Putamen (tissue), 1 donor: ENCODE measurements around the gene ATP5F1D.

Experiments used
- DNase-seq: peaks from one replicate; pipeline ENCODE4 v3.0.0-alpha.2; 2016; ENCODE audit warnings: low spot score

The ATP5F1D gene

DNA sequence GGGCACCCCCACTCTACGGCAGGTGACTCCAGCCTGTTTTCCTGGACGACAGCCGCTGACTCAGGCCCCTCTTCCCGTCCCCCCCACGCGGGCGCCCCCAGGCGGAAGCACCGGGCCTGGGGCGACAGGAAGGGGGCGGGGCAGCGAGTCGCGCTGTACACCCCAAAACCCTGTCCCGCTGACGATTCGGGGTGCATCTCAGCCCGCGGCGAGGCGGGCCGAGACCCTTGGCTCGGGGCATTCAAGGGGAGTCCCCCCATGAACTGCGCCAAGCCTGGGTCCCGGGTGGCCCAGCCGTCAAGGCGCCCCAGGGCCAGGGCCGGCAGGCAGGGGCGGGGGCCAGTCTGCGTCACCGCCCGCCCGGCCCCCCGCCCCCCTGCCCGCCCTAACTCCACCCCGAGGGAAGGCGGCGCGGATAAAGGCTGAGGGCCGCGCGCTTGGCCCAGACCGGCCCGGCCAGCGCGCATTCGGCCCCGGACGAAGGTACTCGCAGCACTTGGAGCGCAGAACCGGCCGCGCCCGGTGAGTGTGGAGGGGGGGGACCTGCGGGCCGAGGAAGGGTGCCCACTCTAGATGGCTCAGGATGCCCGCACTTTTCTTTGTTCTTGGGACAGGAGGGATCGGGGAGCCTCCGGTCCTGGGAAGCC is 6.7 kb downstream of the ATP5F1D start, which contains the start of gene MIDN:
Gene MIDN (plus strand): TSS at position 445 of the 647 bp plus-strand sequence. CDS start 1,714 bp downstream, outside the sequence.
- peak; percentile 42 for DNase-seq

DNA sequence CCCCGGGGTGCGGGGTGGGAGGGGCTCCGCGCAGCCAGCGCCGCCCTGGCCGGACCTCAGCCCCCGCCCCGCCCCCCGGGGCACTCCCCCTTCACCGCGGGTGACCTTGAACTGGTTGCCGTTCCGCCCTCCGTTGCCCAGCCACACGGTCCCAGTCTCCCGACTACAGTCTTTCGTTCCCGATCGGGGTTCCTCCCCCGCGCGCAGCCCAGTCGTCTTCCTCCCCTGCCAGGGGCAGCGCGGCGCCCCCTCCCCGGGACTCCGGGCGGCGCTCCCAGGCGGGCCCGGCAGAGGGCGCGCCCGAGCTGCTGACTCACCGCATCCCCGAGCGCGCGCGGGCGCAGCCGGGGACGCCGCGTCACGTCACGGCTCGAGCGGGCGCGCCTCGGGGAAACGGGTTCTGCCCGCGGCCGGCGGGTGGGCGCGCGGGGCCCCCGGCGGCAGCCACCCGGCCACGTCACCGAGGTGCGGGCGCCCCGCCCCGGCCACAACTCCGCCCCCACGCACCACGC is 7.3 kb downstream of the ATP5F1D start:
- DNase-seq = no peak

DNA sequence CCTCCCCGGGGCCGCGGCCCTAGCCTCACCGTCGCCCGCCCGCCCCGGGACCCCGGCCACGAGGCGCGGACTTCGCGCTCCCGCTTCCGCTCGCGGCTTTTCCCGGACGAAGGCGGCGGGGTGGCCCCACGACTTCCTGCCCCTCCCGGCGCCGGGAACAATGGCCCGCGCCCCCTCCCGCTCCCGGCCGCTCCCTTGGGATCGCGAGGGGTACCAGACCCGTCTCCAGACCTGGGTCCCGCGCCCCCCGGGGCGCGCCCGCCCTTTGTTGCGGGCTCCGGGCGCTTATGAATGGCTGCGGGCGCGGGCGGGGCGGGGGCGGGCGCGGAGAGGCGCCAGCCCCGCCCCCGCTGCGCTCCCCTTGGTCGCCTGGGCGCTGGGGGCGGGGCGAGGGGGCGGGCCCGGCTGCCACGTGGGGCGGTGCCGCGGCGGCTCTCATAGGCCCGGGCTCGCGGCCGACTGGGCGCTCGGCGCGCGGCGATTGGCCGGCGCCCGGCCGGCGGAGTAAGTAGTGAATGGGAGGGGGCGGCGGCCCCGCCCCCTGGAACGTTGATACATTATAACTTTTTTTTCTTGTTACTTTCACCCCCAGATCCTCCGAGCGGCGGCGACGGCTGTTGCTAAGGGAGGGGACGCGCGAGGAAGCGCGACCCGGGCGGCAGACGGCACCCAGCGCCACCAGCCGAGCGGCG is 7.9 kb downstream of the ATP5F1D start:
- DNase-seq = peak; percentile 95

DNA sequence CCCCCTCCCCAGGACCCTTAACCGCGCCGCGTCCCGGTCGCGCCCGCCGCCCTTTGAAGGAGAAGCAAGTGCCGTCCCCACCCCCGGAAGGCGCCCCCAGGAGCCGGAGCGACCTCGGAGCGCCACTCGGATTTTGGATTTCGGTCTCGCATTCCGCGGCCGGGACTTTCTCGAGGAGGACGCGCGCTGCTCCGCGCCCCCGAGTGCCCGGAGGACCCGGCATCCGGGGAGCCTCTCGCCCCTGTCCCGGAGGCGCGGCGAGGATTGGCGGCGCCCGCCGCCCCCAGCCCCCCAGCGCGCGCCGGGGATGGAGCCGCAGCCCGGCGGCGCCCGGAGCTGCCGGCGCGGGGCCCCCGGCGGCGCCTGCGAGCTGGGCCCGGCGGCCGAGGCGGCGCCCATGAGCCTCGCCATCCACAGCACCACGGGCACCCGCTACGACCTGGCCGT is 8.5 kb downstream of the ATP5F1D start:
- DNase-seq = no peak

DNA sequence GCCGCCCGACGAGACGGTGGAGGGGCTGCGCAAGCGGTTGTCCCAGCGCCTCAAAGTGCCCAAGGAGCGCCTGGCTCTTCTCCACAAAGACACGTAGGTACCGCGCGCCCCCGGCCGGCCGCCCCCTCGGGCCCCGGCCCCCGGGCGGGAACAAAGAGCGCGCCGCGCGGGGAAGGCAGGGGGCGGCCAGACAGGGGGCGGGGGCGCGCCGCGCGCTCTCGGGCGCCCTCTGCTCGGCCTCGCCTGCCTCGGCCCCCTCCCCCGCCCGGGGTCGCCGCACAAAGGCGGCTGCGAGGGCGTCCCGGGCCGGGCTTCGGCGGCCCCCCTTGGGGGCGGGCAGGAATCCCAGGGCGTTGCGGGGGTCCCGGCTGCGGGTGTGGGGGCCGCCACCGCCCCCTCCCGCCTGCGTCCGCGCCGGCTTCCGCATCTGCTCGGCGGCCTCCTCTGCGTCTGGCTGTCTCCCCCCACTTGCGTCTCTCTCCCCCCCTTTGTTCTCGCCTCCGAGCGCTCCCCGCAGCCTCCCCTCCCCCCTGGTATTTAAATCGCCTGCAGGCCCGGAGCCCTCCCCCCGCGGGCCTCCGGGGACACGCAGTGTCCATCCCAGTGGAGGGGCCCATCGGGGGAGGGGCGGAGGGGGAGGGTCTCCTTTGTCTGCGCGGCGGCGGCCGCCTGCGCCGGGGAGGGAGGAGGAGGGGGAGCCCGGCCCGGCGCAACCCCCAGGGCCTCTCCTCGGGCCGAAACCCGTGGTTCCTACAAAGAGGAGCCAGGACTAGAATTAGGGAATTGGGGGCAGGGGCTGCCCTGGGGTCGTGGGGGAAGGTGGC is 9.1 kb downstream of the ATP5F1D start:
- DNase-seq = peak; percentile 84

DNA sequence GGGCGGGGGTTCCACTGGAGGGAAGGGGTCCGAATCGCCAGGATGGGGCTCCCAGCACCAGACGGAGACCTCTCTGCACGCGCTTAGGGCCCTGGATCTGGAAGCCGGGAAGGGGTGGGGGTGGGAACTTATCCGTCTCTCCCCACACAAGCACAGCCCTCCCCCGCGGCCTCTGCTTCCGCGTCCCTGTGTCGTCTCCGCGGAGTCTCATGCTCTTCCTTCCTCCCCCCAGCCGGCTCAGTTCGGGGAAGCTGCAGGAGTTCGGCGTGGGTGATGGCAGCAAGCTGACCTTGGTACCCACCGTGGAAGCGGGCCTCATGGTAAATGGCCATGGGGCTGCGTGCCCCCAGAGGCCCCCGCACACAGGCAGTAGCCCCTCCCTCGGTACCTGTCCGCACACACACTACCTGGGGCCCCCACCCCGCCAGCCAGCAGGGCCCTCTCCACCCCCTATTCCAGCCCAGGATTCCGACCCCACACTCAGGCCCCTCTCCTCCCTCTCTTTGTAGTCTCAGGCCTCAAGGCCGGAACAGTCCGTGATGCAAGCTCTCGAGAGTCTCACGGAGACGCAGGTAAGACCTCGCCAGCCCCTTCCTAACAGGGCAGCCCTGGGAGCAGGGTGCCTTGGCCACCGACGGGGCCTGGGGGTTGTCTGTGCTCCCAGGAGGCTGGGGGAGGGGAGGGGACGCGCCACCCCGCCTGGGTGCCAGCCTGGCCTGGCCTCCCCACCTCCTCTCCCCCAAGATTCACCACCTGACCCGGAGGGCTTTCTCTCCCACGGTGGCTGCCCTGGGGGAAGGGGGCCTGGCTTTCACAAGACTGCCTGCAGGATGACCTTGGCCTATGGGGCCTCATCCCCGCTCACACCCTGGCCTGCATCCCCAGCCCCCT is 10.0 kb downstream of the ATP5F1D start:
- no peak for DNase-seq

DNA sequence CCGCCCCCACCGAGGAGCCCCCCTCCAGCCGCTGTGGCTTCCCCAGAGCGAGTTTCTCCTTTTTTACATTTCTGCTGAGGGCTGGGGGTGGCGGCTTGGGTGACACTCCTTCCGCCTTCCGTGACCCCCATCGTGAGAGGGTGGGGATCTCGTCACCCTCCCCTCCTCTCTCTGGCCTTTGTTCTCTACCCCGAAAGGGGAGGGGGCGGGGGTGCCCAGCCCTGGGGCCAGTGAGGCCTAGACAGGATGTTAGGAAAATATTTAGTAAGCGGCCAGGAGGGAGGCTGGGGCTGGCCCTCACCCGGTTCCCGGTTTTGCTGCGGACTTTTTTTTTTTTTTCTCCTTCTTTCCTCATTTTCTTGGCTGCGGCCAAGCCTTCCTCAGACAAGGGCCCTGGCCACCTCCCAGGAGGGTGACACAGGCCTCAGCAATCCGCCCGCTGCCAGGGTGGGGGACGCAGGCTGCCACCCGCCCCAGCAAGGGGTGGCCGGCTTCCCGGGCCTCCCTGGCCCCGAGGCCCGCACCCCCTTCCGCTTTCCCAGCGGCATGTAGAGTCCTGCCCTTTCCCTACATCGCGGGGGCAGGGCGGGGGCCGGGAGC is 10.8 kb downstream of the ATP5F1D start:
- DNase-seq = peak; percentile 91

DNA sequence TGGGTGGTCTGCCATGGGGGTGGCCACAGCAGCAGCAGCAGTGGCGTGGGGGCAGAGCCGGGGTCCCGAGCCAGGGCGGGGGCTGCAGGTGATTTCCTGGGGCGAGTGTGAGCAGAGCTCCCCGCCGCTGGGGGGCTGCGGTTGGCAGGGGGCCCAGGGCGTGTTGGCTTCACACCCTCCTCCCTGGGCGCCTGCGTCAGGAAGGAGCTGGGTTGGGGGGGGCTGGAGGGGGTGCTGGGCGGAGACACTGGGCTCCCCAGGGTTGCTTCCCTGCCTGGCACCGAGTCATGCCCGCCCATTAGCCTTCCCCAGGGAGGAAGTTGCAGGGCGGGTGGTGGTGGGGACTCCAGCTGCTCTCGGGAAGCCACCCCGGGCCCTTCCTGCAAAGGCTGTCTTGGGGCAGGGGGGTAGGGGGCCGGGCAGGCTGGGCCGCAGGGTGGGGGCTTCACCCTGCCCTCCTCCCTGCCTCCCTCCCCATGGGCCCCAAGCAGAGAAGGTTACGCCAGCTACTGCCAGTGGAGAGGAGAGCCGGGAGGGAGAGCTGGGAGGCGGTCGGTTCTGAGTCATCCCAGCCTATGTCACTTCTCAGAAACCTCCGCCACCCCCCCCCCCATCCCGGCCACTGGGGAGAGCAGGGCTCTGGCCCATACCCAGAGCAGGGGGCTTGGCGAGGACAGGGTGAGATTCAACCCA is 11.4 kb downstream of the ATP5F1D start:
- DNase-seq = peak; percentile 95

DNA sequence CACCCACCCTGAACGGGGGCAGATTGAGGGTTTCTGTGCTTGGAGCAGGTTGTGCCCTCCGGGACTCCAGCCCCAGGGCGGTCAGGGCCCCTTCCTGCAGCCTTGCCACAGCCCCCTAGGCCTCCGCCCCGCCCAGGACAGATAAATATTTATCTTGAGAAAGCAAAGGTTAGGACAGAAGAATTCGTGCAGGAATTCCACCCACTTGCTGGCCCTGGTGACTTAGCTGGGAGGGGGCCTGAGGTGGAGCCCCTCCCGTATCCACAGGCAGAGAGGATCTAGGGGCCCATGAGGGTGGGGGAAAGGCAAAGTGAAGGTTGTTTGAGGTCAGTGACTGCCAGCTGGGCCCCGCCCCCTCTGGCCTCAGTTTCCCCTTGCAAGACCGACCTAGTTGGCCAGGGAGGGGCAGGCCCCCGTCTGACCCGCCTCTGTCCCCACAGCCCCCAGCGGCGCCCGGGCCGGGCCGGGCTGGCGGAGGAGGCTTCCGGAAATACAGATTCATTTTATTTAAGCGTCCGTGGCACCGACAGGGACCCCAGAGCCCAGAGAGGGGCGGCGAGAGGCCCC is 12.0 kb downstream of the ATP5F1D start:
- no peak for DNase-seq

DNA sequence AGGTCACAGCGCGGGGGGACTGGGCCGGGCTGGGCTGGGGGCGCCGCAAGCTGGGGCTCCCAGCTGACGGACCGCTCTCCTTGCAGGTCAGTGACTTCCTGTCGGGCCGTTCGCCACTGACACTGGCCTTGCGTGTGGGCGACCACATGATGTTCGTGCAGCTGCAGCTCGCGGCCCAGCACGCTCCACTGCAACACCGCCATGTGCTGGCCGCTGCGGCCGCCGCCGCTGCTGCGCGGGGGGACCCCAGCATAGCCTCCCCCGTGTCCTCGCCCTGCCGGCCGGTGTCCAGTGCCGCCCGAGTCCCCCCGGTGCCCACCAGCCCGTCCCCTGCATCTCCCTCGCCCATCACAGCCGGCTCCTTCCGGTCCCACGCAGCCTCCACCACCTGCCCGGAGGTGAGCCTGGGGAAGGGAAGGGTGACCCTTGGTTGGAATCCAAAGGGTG is 12.6 kb downstream of the ATP5F1D start:
- DNase-seq = no peak

DNA sequence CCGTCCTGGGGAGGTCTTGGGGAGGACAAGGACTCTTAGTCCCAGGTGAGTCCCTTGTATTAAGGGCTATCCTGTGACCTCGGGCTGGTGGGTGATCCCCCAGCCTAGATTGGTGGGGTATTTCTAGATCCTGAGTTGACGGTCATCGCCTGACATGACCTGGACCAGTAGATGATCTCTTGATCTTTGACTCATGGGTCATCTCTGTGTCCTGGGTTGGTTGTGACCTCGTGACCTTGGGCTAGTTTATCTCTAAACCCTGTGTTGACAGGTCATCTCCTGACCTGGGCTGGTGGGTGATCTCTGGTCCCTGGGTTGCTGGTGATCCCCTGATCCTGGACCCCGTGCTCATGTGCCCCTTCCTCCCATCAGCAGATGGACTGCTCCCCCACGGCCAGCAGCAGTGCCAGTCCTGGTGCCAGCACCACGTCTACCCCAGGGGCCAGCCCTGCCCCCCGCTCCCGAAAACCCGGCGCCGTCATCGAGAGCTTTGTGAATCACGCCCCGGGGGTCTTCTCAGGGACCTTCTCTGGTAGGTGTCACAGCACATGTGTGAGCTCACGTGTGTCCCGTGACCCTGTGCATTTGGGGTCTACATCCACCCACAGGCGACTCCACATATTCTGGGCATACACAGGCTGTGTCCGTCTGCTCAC is 13.1 kb downstream of the ATP5F1D start:
- no peak for DNase-seq

DNA sequence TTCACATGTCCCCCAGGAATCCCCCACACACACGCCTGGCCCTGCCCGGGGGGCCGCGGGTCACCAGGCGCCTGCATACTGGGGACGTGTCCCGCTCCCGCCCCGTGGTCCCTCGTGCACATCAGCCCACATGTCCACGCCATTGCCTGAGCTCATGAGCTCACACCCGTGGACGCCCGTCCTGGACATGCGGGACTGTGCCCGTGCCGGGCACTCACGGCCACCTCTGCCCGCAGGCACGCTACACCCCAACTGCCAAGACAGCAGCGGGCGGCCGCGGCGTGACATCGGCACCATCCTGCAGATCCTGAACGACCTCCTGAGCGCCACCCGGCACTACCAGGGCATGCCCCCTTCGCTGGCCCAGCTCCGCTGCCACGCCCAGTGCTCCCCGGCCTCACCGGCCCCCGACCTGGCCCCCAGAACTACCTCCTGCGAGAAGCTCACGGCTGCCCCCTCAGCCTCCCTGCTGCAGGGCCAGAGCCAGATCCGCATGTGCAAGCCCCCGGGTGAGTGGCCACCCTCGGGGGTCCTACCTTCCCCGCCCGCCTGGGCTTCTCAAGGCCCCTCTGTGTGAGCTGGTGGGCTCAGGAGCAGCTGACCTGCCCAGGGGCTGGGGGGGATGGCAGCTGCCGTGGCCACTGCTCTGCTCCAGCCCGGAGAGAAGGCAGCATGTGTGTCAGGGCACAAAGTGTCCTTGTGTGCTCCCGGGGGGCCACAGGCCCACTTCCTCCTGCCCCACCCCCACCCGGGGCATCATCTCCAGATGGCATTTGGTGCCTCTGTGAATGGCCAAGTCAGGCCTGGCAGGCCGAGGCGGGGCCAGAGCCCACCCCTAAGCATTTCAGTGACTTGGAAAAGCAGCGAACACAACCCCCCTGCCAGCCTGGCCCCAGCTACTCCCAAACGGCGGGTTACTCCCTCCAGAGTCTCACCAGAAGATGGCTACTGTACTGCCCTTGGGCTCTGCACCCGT is 13.9 kb downstream of the ATP5F1D start:
- peak; percentile 94 for DNase-seq

DNA sequence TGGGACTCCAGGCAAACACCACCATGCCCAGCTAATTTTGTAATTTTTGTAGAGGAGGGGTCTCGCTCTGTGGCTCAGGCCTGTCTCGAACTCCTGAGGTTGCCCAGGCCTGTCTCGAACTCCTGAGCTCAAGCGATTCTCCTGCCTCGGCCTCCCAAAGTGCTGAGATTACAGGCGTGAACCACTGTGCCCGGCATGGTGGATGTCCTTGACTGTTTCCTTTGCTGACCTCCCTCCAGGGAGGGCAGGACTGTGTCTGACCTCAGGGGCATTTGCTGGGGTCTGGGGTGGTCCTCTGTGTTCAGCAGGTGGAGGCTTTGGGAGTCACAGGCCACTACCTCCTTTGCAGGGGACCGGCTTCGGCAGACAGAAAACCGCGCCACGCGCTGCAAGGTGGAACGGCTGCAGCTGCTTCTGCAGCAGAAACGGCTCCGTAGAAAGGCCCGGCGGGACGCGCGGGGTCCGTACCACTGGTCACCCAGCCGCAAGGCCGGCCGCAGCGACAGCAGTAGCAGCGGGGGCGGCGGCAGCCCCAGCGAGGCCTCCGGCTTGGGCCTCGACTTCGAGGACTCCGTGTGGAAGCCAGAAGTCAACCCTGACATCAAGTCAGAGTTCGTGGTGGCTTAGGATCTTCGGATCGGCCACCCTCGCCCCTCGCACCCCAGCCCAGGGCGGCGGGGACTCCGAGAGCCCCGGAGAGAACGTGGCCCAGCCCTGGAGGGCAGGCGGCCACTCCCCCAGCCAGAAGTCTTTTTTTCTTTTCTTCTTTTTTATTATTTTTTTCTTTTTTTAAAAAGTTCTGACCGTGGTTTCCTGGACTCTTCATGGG is 15.3 kb downstream of the ATP5F1D start:
- no peak for DNase-seq

DNA sequence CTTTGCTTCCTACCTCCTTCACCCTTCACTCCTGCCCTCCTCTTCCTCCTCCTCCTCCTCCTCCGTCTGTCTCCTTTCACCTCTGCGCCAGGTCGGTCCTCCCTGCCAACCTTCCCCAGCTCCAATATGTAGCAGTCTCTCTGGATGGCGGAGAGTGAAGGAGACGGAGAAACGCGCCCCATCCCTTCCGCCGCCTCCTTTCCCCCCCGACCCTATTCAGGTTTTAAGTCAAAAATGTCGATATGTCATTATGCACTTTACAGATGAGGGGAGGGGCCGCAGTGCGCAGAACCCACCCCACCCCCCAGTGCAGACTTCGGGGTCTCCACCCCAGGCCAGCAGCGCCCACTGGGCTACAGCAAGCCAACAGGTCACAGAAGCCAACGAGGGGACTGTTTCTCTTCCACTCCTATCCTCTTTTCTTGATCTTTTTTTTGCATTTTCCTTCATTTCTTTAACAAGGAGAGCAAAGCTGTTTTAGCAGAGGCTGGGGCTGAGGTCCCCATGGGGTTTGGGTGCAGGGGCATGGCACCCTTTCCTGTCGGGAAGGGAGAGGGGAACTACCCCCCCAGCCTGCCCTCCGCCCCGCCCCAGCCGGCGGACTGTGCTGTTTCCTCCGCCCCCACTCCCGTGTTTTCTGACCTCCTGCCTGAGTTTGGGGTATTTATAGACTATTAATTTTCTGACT is 16.1 kb downstream of the ATP5F1D start:
- DNase-seq = no peak

DNA sequence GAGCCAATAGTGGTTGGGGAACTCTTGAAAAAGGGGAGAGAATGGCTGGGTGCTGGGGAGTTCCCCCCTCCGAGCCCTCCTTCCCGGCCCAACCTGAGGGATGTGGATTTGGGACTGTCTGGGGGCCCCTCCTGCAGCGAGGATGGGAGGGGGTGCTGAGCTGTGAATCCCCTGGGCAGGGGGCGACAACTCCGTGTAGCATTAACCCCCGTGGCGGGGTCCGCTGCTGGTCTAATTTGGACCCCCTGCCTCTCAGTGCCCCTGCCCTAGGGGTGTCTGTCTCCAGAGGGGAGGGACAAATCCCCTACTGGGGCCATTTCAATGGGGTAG is 16.6 kb downstream of the ATP5F1D start:
- no peak for DNase-seq

DNA sequence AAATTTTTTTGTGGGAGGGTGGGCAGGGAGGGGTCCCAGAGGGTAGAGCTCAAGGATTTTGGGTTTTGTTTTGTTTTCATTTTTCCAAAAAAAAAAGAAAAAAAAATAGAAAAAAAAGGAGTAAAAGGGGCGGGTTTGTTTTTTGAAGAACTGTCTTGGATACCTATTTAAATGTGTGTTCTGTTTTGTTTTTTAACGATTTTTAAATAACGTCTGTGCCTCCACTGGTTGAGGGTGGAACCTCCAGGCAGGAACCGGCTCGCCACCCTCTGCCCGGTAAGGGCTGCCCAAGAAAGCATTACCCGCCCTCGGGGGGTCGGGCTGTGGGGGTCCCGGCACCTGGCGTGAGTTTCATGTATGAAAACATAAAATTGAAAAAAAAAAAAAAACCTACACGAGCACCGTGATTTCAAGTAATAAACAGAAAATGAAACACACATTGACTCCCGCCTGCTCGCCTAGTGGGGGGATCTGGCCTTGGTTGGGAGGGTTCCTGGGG is 17.2 kb downstream of the ATP5F1D start:
- DNase-seq = no peak
